Islet precursor cell (in vitro differentiated cells): ENCODE measurements around the gene CEACAM5.
A peak's percentile ranks its signal among the peaks of the same experiment; 100 is the strongest.

Source experiments
- DNase-seq: peaks from one replicate; pipeline ENCODE4 v3.0.0-alpha.2; 2018

The CEACAM5 gene

DNA sequence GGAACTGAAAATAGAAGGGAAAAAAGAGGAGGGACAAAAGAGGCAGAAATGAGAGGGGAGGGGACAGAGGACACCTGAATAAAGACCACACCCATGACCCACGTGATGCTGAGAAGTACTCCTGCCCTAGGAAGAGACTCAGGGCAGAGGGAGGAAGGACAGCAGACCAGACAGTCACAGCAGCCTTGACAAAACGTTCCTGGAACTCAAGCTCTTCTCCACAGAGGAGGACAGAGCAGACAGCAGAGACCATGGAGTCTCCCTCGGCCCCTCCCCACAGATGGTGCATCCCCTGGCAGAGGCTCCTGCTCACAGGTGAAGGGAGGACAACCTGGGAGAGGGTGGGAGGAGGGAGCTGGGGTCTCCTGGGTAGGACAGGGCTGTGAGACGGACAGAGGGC, at the start of gene CEACAM5:
TSS of gene CEACAM5 (plus strand) at position 146 of the 400 bp plus-strand sequence. CDS start at position 252, 106 bp downstream.
- no peak for DNase-seq

DNA sequence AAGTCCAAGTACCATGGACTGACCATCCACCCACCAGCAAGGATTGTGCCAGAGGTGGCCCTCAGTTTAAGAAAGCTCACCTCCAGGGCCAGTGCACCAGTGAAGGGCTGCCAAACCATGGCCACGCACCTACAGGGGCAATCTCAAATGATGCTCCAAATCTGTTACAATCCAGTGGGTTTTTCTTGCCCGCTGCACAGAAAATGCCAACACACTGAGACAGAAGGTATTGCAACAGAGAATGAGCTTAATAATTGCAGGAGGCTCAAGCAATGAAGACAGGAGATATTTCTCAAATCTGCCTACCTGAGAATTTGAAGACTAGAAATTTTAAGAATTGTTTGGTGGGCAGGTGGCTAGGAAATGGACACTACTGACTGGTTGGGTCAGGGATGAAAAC, 42.4 kb upstream of the CEACAM5 start:
- no peak for DNase-seq

GRCh38 chr19:41668315-41668714, 40.1 kb upstream of the CEACAM5 start:
- DNase-seq, result no peak

DNA sequence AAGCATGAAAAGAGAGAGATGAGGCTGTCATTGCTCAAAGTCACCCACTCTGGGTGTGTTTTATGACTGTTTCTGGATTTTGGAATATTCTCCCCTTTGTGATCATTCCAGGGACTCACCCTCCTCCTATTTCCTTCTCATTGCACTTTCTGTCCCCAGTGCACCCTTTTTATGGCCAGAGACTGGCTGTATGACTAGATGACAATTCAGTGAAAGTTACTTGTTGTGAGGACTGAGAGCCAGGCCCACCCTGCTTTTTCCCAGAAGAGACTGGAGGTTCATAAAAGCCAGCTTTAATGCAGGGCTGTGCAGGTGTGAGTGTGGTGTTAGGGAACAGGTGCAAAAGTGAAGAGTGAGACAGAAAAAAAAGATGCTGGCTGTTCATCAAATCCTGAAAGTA, 37.7 kb upstream of the CEACAM5 start:
- no peak for DNase-seq

DNA sequence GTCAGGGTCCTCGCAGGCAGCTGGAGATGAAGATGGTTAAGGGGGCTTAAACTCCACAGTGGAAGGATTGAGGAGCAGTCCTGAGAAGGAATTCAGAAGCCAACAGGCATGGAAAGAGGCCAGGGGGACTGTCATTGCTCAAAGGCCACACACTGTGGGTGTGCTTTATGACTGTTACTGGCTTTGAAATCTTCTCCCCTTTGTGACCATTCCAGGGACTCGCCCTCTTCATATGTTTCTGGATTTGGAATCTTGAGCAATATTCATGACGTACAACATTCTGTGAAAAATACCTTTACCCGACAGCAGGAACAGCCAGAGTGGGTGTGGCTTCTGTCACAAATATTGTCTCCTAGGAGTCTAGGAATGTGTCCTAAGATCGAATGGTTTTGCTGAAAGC, 36.9 kb upstream of the CEACAM5 start:
- no peak for DNase-seq

DNA sequence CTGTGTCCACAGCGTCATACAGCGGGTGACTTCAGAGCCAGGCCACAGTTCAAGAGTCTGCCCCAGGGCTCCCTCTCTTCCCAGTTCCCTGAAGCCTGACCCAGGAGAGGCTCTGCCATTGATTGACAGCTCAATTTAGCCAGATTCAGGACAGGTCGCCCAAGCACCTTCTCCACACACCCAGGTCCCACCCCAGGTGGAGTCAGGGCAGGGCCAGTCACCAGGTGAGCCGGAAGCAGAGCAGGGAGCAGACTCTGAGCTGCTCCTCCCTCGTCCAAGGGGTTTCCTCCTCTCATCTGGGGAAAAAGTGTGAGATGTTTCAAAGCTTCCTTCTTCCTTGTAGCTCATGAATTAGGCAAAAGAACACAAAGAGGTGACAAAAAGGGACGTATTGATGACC, 26.0 kb upstream of the CEACAM5 start:
- peak; percentile 42 for DNase-seq

GRCh38 chr19:41687419-41687818, 21.0 kb upstream of the CEACAM5 start:
- no peak for DNase-seq

- peak; percentile 43 for DNase-seq
Measured at GRCh38 chr19:41688098-41688497, 20.3 kb upstream of the CEACAM5 start, which contains the start of gene CEACAM7. Gene CEACAM7, minus strand, starts transcription at chr19:41688270. Its CDS starts 105 bp downstream, at chr19:41688165.

DNA sequence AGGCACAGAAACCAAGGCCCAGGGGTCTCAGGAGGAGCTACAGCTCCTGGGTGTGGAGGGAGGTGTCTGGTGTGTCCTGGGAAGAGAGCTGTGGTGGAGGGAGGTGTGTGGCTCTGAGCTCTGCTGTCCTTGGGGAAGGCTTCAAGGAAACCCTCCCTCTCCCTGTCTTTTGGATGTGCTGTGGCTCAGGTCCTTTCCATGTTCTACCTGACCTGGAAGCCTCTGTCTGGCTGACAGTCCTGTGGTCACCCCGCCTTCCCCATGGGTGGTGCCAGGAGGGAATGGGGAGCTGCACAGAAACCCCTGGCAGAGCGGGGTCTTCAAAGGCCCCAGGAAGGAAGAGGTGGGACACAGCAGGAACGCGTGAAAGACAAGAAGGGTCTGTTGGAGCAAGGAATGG, 19.7 kb upstream of the CEACAM5 start:
- no peak for DNase-seq

DNA sequence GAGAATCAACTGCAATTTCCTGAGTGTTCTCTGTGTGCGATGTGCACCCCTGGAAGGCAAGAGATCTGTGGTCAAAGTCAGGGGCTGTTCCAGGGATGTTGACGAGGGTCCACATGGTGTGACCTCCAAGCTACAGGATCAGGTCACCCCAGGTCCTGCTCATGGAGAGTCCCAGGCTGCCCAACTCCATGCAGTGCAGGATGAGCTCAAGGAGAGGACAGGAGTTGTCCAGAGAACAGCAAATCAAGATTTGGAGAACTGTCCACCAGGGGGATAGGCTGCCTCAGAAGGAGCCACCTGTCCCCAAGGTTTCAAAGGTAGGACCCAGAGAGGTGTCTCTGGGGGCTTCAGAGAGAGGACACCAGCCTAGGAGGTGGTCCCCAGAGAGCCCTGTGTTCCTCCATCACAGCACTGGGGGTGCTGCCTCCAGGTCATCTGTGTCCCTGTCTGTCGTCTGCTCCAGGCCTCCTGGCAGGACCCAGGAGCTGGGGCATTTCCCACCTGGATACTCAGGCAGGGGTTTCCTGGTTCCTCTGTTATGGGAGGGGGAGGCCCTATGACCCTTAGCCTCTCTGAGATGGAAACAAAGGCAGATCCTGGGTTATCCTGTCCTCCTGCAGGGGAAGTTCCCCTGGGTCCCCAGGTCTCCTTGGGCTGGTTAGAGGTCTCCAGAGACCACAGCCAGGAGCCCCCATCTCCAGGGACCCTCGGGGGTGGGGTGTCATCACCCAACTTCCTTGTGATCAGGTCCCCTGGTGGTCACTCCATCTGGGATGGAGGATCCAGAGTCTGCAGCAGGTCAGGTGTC, 18.2 kb upstream of the CEACAM5 start:
- DNase-seq, result peak; percentile 35

GRCh38 chr19:41690801-41691065, 17.7 kb upstream of the CEACAM5 start:
- DNase-seq, result peak; percentile 25

GRCh38 chr19:41691268-41691970, 17.0 kb upstream of the CEACAM5 start:
- DNase-seq, result peak; percentile 71

- no peak for DNase-seq
Measured at GRCh38 chr19:41694196-41694595, 14.2 kb upstream of the CEACAM5 start.

DNA sequence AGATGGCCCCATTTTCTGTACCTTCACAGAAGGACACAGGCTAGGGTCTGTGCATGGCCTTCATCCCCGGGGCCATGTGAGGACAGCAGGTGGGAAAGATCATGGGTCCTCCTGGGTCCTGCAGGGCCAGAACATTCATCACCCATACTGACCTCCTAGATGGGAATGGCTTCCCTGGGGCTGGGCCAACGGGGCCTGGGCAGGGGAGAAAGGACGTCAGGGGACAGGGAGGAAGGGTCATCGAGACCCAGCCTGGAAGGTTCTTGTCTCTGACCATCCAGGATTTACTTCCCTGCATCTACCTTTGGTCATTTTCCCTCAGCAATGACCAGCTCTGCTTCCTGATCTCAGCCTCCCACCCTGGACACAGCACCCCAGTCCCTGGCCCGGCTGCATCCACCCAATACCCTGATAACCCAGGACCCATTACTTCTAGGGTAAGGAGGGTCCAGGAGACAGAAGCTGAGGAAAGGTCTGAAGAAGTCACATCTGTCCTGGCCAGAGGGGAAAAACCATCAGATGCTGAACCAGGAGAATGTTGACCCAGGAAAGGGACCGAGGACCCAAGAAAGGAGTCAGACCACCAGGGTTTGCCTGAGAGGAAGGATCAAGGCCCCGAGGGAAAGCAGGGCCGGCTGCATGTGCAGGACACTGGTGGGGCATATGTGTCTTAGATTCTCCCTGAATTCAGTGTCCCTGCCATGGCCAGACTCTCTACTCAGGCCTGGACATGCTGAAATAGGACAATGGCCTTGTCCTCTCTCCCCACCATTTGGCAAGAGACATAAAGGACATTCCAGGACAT, 13.4 kb upstream of the CEACAM5 start:
- DNase-seq, result peak; percentile 32

GRCh38 chr19:41695745-41696144, 12.7 kb upstream of the CEACAM5 start:
- no peak for DNase-seq

DNA sequence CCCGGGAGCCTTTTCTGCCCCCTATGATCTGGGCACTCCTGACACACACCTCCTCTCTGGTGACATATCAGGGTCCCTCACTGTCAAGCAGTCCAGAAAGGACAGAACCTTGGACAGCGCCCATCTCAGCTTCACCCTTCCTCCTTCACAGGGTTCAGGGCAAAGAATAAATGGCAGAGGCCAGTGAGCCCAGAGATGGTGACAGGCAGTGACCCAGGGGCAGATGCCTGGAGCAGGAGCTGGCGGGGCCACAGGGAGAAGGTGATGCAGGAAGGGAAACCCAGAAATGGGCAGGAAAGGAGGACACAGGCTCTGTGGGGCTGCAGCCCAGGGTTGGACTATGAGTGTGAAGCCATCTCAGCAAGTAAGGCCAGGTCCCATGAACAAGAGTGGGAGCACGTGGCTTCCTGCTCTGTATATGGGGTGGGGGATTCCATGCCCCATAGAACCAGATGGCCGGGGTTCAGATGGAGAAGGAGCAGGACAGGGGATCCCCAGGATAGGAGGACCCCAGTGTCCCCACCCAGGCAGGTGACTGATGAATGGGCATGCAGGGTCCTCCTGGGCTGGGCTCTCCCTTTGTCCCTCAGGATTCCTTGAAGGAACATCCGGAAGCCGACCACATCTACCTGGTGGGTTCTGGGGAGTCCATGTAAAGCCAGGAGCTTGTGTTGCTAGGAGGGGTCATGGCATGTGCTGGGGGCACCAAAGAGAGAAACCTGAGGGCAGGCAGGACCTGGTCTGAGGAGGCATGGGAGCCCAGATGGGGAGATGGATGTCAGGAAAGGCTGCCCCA, 11.8 kb upstream of the CEACAM5 start:
- DNase-seq, result peak; percentile 68

DNA sequence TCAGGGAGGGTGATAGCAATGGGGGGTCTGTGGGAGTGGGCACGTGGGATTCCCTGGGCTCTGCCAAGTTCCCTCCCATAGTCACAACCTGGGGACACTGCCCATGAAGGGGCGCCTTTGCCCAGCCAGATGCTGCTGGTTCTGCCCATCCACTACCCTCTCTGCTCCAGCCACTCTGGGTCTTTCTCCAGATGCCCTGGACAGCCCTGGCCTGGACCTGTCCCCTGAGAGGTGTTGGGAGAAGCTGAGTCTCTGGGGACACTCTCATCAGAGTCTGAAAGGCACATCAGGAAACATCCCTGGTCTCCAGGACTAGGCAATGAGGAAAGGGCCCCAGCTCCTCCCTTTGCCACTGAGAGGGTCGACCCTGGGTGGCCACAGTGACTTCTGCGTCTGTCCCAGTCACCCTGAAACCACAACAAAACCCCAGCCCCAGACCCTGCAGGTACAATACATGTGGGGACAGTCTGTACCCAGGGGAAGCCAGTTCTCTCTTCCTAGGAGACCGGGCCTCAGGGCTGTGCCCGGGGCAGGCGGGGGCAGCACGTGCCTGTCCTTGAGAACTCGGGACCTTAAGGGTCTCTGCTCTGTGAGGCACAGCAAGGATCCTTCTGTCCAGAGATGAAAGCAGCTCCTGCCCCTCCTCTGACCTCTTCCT, 11.1 kb upstream of the CEACAM5 start:
- DNase-seq, result peak; percentile 29

DNA sequence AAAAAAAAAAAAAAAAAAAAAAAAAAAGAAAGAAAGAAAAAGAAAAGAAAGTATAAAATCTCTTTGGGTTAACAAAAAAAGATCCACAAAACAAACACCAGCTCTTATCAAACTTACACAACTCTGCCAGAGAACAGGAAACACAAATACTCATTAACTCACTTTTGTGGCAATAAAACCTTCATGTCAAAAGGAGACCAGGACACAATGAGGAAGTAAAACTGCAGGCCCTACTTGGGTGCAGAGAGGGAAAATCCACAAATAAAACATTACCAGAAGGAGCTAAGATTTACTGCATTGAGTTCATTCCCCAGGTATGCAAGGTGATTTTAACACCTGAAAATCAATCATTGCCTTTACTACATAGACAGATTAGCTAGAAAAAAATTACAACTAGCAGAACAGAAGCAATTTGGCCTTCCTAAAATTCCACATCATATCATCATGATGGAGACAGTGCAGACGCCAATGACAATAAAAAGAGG, 9.6 kb upstream of the CEACAM5 start:
- DNase-seq, result no peak

DNA sequence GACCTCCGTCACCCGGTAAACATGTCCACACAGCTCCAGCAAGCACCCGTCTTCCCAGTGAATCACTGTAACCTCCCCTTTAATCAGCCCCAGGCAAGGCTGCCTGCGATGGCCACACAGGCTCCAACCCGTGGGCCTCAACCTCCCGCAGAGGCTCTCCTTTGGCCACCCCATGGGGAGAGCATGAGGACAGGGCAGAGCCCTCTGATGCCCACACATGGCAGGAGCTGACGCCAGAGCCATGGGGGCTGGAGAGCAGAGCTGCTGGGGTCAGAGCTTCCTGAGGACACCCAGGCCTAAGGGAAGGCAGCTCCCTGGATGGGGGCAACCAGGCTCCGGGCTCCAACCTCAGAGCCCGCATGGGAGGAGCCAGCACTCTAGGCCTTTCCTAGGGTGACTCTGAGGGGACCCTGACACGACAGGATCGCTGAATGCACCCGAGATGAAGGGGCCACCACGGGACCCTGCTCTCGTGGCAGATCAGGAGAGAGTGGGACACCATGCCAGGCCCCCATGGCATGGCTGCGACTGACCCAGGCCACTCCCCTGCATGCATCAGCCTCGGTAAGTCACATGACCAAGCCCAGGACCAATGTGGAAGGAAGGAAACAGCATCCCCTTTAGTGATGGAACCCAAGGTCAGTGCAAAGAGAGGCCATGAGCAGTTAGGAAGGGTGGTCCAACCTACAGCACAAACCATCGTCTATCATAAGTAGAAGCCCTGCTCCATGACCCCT, 9.0 kb upstream of the CEACAM5 start:
- DNase-seq, result peak; percentile 29

GRCh38 chr19:41699968-41700323, 8.5 kb upstream of the CEACAM5 start:
- DNase-seq, result peak; percentile 32
